HL-60/S4 (cell line): ENCODE results near the gene LRRC55.

Experiments used
- in situ Hi-C: fragments of 300-500 bp; cut with MboI; formaldehyde crosslinking; loops from 2 replicates; pipeline ENCODE4 v1.14.3; 2022; ENCODE audit warnings: low sequenced_read_pairs

Gene LRRC55

GRCh38 chr11:57181678-57182305 is at the start of gene LRRC55:
Gene LRRC55, plus strand, starts transcription at chr11:57181953. Its CDS starts 70 bp downstream, at chr11:57182023.
- in situ Hi-C loops = no loop called here

- in situ Hi-C loops = no loop called here
Measured at GRCh38 chr11:57133366-57134038, 48.3 kb upstream of the LRRC55 start.

- in situ Hi-C loops = no loop called here
Measured at GRCh38 chr11:57134284-57134683, 47.5 kb upstream of the LRRC55 start.

GRCh38 chr11:57135020-57135751 is 46.6 kb upstream of the LRRC55 start:
- in situ Hi-C loops = no loop called here

- in situ Hi-C loops = no loop called here
Measured at GRCh38 chr11:57140568-57140967, 41.2 kb upstream of the LRRC55 start.

- in situ Hi-C loops = no loop called here
Measured at GRCh38 chr11:57143459-57143858, 38.3 kb upstream of the LRRC55 start.

- in situ Hi-C loops = no loop called here
Measured at GRCh38 chr11:57144075-57144474, 37.7 kb upstream of the LRRC55 start.

- in situ Hi-C loops = no loop called here
Measured at GRCh38 chr11:57144531-57145320, 37.0 kb upstream of the LRRC55 start.

GRCh38 chr11:57146301-57146700 is 35.5 kb upstream of the LRRC55 start:
- in situ Hi-C loops = no loop called here

GRCh38 chr11:57148621-57149020 is 33.1 kb upstream of the LRRC55 start:
- in situ Hi-C loops = no loop called here

- in situ Hi-C loops = no loop called here
Measured at GRCh38 chr11:57150454-57150917, 31.3 kb upstream of the LRRC55 start.

GRCh38 chr11:57152134-57152533 is 29.6 kb upstream of the LRRC55 start:
- in situ Hi-C loops = no loop called here

- in situ Hi-C loops = no loop called here
Measured at GRCh38 chr11:57153448-57153847, 28.3 kb upstream of the LRRC55 start.

GRCh38 chr11:57154739-57155138 is 27.0 kb upstream of the LRRC55 start:
- in situ Hi-C loops = no loop called here

- in situ Hi-C loops = no loop called here
Measured at GRCh38 chr11:57155400-57155799, 26.4 kb upstream of the LRRC55 start.

GRCh38 chr11:57155838-57156607 is 25.7 kb upstream of the LRRC55 start:
- in situ Hi-C loops = no loop called here

GRCh38 chr11:57156928-57157327 is 24.8 kb upstream of the LRRC55 start:
- in situ Hi-C loops = no loop called here

- in situ Hi-C loops = no loop called here
Measured at GRCh38 chr11:57157624-57158023, 24.1 kb upstream of the LRRC55 start.

- in situ Hi-C loops = no loop called here
Measured at GRCh38 chr11:57158180-57158579, 23.6 kb upstream of the LRRC55 start.

- in situ Hi-C loops = no loop called here
Measured at GRCh38 chr11:57158599-57158998, 23.2 kb upstream of the LRRC55 start.
